ENCODE measurements around the gene LRRIQ1. TPM values are rescaled to one million over a fixed set of nuclear protein-coding genes. Genes with fewer than 3 reads are reported as not detected.

The LRRIQ1 gene
- total RNA-seq, 1 experiment from 2014 or later = 3.4 TPM

DNA sequence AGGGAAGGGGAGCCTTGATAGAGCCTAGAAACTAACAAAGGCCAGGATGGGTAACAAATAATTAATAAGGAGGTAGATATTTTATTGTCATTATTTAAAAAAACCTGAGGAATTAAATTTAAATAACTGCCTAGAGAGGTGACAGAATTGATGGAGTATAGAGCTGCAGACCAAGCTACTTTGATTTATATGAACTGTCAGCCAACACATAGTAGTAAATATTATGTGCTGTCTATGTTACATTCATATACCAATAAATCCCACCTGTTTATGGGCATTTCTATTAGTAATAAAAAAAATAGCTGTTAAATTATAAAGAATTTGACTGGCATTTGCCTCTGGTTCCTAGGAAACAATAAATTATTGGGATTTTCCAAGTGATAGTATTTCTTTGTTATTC is 37.8 kb upstream of the LRRIQ1 start:
- Histone ChIP-seq H3K4me1 (ENCODE audit: insufficient read depth, low read length, poor library complexity, severe bottlenecking) (peaks cover 10% of the 10 kb centered on the region), H3K27me3 (replicated peaks; ENCODE audit: insufficient read depth, low read depth, low read length, poor library complexity) (no peaks in the 10 kb centered on the region), H3K4me3 (ENCODE audit: low read depth, low read length, poor library complexity, severe bottlenecking) (no peak overlapping the region), H3K9me3 (ENCODE audit: low read depth, low read length, poor library complexity, severe bottlenecking) (no peaks in the 10 kb centered on the region), H3K27ac (ENCODE audit: low read depth, low read length, poor library complexity, severe bottlenecking) (no peak overlapping the region), H3K36me3 (ENCODE audit: insufficient read depth, low read length, poor library complexity, severe bottlenecking) (no peaks in the 10 kb centered on the region)
- ChIA-PET CTCF (no interaction called here), POLR2A (ENCODE audit: low non-redundant PET) (no interaction called here)
- intact Hi-C loops (cut with micrococcal nuclease; ENCODE audit: unreplicated experiment) = no loop called here
- DNase-seq (ENCODE audit: low spot score) = no peak
- BruUV-seq (replicated peaks) = no TSS peak
- no peak for TF ChIP-seq EZH2 (IDR thresholded peaks at IDR 0.05; ENCODE audit: borderline replicate concordance, low read depth, low read length, poor library complexity, severe bottlenecking)
- TF ChIP-seq, protein P1, sequence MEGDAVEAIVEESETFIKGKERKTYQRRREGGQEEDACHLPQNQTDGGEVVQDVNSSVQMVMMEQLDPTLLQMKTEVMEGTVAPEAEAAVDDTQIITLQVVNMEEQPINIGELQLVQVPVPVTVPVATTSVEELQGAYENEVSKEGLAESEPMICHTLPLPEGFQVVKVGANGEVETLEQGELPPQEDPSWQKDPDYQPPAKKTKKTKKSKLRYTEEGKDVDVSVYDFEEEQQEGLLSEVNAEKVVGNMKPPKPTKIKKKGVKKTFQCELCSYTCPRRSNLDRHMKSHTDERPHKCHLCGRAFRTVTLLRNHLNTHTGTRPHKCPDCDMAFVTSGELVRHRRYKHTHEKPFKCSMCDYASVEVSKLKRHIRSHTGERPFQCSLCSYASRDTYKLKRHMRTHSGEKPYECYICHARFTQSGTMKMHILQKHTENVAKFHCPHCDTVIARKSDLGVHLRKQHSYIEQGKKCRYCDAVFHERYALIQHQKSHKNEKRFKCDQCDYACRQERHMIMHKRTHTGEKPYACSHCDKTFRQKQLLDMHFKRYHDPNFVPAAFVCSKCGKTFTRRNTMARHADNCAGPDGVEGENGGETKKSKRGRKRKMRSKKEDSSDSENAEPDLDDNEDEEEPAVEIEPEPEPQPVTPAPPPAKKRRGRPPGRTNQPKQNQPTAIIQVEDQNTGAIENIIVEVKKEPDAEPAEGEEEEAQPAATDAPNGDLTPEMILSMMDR (conservative IDR thresholded peaks at IDR 0.05; ENCODE audit: low read depth, low read length) = no peak

DNA sequence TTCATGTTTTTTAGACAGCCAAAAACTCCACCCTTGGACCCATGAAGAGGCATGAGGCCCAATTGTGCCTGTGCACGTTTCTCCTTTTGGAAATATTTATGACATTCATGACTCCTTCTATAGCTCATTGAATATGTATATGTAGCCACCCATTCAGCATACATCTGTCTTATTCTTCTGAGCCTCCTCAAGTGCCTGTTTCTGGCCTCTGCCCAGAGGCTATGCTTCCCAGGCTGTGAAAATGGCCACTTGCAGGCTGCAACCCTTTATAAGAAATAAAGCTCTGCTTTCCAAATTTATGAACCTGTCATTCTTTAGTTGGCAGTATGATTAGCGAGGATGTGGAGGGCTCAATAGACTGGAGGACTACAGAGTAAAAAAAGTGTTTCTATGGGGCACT is 35.4 kb upstream of the LRRIQ1 start:
- ChIA-PET POLR2A (ENCODE audit: low non-redundant PET) (no interaction called here), CTCF (no interaction called here)
- intact Hi-C loops (cut with micrococcal nuclease; ENCODE audit: unreplicated experiment) = no loop called here
- H3K27me3 ChIP-seq (replicated peaks; ENCODE audit: insufficient read depth, low read depth, low read length, poor library complexity) = no peaks in the 10 kb centered on the region
- no peak overlapping the region for H3K4me3 ChIP-seq (ENCODE audit: low read depth, low read length, poor library complexity, severe bottlenecking)
- H3K9me3 ChIP-seq (ENCODE audit: low read depth, low read length, poor library complexity, severe bottlenecking) = no peaks in the 10 kb centered on the region
- H3K4me1 ChIP-seq (ENCODE audit: insufficient read depth, low read length, poor library complexity, severe bottlenecking) = no peaks in the 10 kb centered on the region
- TF ChIP-seq, protein P1 (conservative IDR thresholded peaks at IDR 0.05; ENCODE audit: low read depth, low read length) = no peak
- BruUV-seq (replicated peaks) = no TSS peak
- H3K36me3 ChIP-seq (ENCODE audit: insufficient read depth, low read length, poor library complexity, severe bottlenecking) = no peaks in the 10 kb centered on the region
- no peak for DNase-seq (ENCODE audit: low spot score)
- H3K27ac ChIP-seq (ENCODE audit: low read depth, low read length, poor library complexity, severe bottlenecking) = no peak overlapping the region

DNA sequence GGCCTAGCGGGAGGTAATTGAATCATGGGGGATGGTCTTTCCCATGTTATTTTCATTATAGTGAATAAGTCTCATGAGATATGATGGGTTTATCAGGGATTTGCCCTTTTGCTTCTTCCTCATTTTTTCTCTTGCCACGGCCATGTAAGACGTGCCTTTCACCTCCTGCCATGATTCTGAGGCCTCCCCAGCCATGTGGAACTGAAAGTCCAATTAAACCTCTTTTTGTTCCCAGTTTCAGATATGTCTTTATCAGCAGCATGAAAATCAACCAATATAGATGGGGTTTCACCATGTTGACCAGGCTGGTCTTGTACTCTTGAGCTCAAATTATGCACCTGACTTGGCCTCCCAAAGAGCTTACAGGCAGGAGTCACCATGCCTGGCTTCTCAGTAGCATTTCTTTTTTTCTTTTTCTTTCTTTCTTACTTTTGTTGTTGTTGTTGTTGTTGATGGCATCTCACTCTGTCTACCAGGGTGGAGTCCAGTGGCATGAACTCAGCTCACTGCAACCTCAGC is 33.3 kb upstream of the LRRIQ1 start:
- ChIA-PET CTCF (no interaction called here), POLR2A (ENCODE audit: low non-redundant PET) (no interaction called here)
- Histone ChIP-seq H3K9me3 (ENCODE audit: low read depth, low read length, poor library complexity, severe bottlenecking) (no peaks in the 10 kb centered on the region), H3K36me3 (ENCODE audit: insufficient read depth, low read length, poor library complexity, severe bottlenecking) (no peaks in the 10 kb centered on the region), H3K27me3 (replicated peaks; ENCODE audit: insufficient read depth, low read depth, low read length, poor library complexity) (no peaks in the 10 kb centered on the region), H3K4me1 (ENCODE audit: insufficient read depth, low read length, poor library complexity, severe bottlenecking) (no peaks in the 10 kb centered on the region), H3K4me3 (ENCODE audit: low read depth, low read length, poor library complexity, severe bottlenecking) (no peak overlapping the region), H3K27ac (ENCODE audit: low read depth, low read length, poor library complexity, severe bottlenecking) (no peak overlapping the region)
- intact Hi-C loops (cut with micrococcal nuclease; ENCODE audit: unreplicated experiment) = no loop called here
- no TSS peak for BruUV-seq (replicated peaks)
- DNase-seq (ENCODE audit: low spot score) = no peak
- TF ChIP-seq EZH2 (IDR thresholded peaks at IDR 0.05; ENCODE audit: borderline replicate concordance, low read depth, low read length, poor library complexity, severe bottlenecking) = no peak
- TF ChIP-seq, protein P1 (conservative IDR thresholded peaks at IDR 0.05; ENCODE audit: low read depth, low read length) = no peak
